HG03378 (cell line): ENCODE data around the gene ERLEC1.
"Not testable (repeated sequence)": the region's sequence is repeated elsewhere in the genome, so short reads cannot be mapped to it uniquely, and the experiment has no call there.

Experiments used
- ATAC-seq: cut with Tn5 transposase; IDR thresholded peaks from one replicate; pipeline ENCODE4 v1.9.1; 2021; ENCODE audit warnings: mild to moderate bottlenecking, moderate library complexity; ENCODE audit not compliant: unreplicated experiment

Gene ERLEC1

DNA sequence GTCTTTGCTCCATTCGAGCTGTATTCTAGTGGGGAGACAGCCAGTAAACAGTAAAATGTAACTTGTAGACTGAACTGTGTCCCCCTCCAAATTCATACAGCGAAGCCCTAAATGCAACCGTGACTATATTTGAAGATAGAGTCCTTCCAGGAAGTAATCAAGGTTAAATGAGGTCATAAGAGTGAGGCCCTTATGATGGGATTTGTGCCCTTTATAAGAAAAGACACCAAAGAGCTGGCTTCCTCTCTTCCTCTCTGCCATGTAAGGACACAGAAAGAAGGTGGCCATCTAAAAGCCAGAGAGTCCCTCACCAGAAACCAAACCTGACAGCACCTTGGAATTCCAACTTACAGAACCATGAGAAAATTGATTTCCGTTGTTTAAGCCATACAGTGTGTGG, 41.5 kb downstream of the ERLEC1 start:
- no peak for ATAC-seq

DNA sequence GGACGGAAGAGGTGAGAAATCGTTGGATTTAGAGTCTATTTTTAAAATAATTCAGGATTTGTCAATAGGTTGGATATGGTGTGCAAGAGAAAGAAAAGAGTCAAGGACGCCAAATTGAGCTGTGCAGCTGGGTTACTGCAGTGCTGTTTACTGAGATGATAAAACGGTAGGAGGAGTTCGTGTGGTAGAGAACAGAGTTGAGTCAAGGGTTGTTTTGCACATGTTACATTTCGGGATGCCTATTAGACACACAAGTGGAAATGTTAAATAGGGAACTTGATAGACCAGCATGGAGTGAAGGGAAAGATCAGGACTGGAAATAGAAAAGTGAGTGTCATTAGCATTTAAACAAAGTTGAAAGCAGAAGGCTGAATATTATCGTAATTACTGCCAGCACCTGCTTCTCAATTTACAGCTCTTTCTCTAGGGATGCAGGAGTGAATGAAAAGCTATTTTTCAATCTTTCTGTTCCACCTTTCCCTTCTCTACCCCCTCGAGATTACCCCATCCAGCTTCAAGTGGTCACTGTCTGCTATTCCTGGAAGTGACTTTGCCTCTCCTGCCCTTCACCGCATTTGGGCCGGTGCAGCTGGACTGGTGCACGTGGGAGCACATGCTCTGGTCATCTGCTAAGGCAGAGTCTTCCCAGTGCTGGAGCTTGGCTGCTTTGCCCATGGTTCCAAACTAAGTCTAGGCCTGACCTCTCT, 42.6 kb downstream of the ERLEC1 start:
- ATAC-seq = no peak

DNA sequence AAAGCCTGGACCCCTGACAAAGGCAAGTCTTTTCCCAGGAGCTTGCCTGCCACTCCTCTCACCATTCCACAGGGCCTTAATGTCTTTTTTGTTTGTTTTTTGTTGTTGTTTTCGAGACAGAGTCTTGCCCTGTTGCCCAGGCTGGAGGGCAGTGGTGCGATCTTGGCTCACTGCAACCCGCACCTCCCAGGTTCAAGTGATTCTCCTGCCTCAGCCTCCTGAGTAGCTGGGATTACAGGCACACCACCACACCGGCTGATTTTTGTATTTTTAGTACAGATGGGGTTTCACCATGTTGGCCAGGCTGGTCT, 43.1 kb downstream of the ERLEC1 start:
- ATAC-seq = not testable (repeated sequence)

DNA sequence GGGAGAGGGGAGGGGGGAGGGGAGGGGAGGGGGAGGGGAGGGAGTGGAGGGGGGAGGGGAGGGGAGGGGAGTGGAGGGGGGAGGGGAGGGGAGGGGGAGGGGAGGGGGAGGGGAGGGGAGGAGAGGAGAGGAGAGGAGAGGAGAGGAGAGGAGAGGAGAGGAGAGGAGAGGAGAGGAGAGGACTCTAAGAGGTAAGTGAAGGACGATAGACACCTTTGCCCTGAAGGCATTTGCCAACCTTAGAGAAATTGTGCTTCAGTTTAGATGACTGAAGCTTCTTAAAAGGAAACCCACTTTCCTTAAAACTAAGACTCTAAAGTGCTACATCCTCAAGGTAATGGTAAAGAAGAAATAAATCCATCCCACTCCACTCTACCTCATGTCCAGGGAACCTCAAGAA, 53.7 kb downstream of the ERLEC1 start:
- no peak for ATAC-seq

- ATAC-seq = not testable (repeated sequence)
Observed at GRCh38 chr2:53841651-53842050, 54.8 kb downstream of the ERLEC1 start.

DNA sequence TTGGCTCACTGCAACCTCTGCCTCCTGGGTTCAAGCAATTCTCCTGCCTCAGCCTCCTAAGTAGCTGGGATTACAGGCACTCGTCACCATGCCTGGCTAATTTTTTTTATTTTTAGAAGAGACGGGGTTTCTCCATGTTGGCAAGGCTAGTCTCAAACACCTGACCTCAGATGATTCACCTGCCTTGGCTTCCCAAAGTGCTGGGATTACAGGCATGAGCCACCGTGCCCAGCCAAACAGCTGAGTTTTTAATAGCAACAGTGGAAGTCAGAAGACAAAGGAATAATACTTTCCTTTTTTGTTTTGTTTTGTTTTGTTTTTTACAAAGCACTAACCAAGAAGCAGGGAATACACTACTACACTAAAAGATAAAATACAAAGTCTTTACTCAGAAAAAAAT, 56.0 kb downstream of the ERLEC1 start:
- no peak for ATAC-seq

GRCh38 chr2:53843595-53843994, 56.8 kb downstream of the ERLEC1 start:
- no peak for ATAC-seq

DNA sequence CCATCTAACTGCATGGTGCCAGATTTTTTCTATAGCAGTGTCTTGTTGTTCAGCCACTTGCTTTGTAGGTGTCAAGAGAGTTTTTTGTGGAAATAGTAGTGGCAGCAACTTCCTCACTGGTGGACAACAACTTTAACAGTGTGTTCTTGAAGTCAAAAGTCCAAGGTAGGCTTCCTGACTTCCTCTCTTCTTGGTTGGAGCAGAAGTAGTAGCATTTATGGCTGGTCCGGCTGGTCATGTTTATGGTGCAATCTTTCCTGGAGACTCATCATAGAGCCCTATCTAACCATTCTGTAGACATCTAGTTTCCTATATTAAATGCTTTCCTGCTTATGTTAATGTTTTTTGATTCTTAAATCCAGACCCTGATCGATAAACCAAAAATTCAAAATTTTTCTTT, 61.2 kb downstream of the ERLEC1 start:
- ATAC-seq = no peak

GRCh38 chr2:53851052-53851757, 64.4 kb downstream of the ERLEC1 start:
- ATAC-seq = not testable (repeated sequence)

DNA sequence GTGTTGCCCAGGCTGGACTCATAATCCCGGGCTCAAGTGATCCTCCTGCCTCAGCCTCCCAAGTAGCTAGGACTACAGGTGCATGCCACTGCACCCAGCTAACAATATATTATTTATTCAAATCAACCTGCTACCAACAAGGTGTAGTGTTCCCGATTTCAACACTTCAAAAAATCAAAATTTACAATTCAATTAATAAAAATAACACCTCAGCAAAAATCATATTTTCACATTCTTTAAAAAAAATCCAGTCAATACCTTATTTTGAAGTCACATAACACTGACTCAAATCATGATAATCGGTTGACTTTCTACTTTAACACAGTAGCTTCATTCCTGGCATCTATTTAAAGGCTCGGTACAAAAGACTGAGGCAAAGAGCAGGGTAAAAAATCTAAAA, 65.7 kb downstream of the ERLEC1 start:
- ATAC-seq = no peak

- peak; percentile 45 for ATAC-seq
Observed at GRCh38 chr2:53854678-53855077, 67.8 kb downstream of the ERLEC1 start.

DNA sequence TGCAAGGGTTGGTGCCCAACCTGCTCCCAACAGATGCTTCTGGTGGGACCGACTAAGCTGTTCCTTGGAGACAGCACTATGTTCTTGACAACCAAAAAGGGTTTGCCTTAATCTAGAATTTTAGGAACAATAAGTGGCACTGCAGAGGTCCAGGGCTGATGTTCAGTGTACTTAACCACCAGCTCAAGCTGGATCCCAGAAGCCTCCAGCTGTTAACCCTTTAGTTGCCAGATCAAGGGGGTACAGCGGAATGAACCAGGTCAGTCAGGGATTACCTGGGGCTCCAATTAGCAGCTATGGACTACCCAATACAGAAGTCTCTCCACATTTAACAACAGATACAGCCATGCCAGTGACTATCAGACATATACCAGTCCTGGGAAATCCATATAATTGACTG, 69.4 kb downstream of the ERLEC1 start:
- ATAC-seq = no peak

GRCh38 chr2:53859206-53860181, 72.7 kb downstream of the ERLEC1 start, which contains the start of gene GPR75:
GPR75 (minus strand) TSS chr2:53859967; CDS start chr2:53854756, 5,211 bp downstream.
- ATAC-seq = no peak

- no peak for ATAC-seq
Observed at GRCh38 chr2:53861824-53862223, 75.0 kb downstream of the ERLEC1 start.

DNA sequence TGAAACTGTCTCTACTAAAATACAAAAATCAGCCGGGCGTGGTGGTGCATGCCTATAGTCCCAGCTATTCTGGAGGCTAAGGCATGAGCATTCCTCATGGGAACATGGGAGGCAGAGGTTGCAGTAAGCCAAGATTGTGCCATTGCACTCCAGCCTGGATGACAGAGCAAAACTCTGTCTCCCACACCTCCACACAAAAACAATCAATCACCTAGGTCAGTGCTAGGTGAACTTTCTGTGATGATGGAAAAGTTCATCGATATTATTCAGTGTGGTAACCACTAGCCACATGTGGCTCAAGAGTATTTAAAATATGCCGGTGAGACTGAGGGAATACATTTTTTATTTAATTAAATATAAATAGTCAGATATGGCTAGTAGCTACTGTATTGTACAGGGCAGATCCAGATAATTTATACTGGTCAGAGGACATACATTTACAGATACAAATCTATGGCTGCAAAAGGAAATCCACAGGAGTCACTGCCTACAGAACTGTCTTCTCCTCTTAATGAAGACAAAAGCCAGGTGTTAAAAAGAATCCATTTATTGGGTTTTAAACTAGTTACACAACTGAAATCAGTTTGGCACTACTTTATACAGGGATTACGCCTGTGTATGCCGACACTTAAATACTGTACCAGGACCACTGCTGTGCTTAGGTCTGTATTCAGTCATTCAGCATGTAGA, 76.8 kb downstream of the ERLEC1 start:
- ATAC-seq = no peak

DNA sequence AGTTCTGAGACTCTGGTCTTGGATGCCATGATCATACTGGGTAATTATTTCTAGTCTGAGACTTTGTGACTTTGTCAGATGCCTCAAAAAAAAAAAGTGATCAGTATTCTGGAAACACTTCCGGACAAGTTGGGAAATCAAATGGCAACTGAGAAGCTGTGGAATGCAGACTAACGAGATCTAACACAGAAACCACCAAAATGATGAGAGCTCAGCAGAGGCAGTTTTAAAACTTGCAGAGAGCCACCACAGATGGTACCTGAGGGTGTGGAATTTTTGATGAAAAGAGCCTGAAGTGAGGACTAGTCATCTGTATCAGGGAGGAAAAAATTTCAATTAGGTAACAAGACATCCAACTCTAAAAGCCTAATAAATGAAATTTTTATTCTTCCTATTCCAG, 78.4 kb downstream of the ERLEC1 start:
- no peak for ATAC-seq

- no peak for ATAC-seq
Observed at GRCh38 chr2:53865962-53866361, 79.1 kb downstream of the ERLEC1 start.

- no peak for ATAC-seq
Observed at GRCh38 chr2:53867169-53867568, 80.3 kb downstream of the ERLEC1 start.

- no peak for ATAC-seq
Observed at GRCh38 chr2:53867773-53868172, 80.9 kb downstream of the ERLEC1 start.
